DOHH2 (cell line): ENCODE data around the gene MPND.

Source experiments
- CTCF ChIP-seq: fragments of 200-600 bp; sonication (generic); IDR thresholded peaks from one replicate; pipeline ENCODE4 v1.5.1; 2014; ENCODE audit warnings: antibody characterized with exemption, mild to moderate bottlenecking, low read depth, low read length; ENCODE audit not compliant: poor library complexity, severe bottlenecking
- EZH2phosphoT487 ChIP-seq: fragments of 200-600 bp; sonication (generic); IDR thresholded peaks from 2 replicates; pipeline ENCODE4 v1.6.1; 2017; ENCODE audit warnings: borderline replicate concordance, mild to moderate bottlenecking, antibody characterized with exemption, low read length, moderate library complexity, mixed read lengths

- no peak for TF ChIP-seq CTCF
- no peak for TF ChIP-seq EZH2phosphoT487
Measured at GRCh38 chr19:4302243-4302640, 41.1 kb upstream of the MPND start, which contains the start of gene TMIGD2.
